Breast epithelium (tissue), 3 donors: ENCODE measurements around the gene PDZD7.

Source experiments
- CTCF ChIP-seq, 3 donors: fragments of 450-650 bp; IDR thresholded peaks; one replicate each; pipeline ENCODE4 v1.5.1; 2016 to 2017; ENCODE audit warnings: antibody characterized with exemption in 3 of 3, mild to moderate bottlenecking in 3 of 3, moderate library complexity in 3 of 3
- POLR2A ChIP-seq: fragments of 450-650 bp; IDR thresholded peaks from one replicate; pipeline ENCODE4 v1.6.1; 2016; ENCODE audit warnings: antibody characterized with exemption, mild to moderate bottlenecking, moderate library complexity
- POLR2AphosphoS5 ChIP-seq, 3 donors: sonication (generic); formaldehyde crosslinking; IDR thresholded peaks; one replicate each; pipeline ENCODE4 v1.6.1; 2017; ENCODE audit warnings: antibody characterized with exemption in 3 of 3

GRCh38 chr10:101072923-101073322 lies 42.0 kb upstream of the PDZD7 start:
- TF ChIP-seq CTCF (IDR thresholded peaks at IDR 0.05), result no peak
- TF ChIP-seq POLR2A, result no peak
- TF ChIP-seq POLR2AphosphoS5 (IDR thresholded peaks at IDR 0.05), result no peak
